Ureter (tissue), 1 donor: ENCODE data around the gene YWHAQ. TPM values are rescaled to one million over a fixed set of nuclear protein-coding genes. Genes with fewer than 3 reads are reported as not detected.
"Not testable (repeated sequence)": the region's sequence is repeated elsewhere in the genome, so short reads cannot be mapped to it uniquely, and the experiment has no call there.

Experiments used
- DNase-seq: peaks from one replicate; pipeline ENCODE4 v3.0.0-alpha.2; 2020; ENCODE audit warnings: low spot score
- total RNA-seq: library from RNA; stranded (reverse); gene quantifications from one replicate; pipeline ENCODE4 v1.2.4, GENCODE V29; 2023
- donor health status: DM: yes; HTN: yes; CAD: no.

Gene YWHAQ
- total RNA-seq, 1 donor from 2014 or later, result 225 TPM

- DNase-seq, result no peak
Measured at GRCh38 chr2:9631878-9632700, 1.3 kb upstream of the YWHAQ start.

GRCh38 chr2:9631553-9631819 lies 689 bp upstream of the YWHAQ start:
- no peak for DNase-seq

GRCh38 chr2:9630117-9630735 lies 571 bp downstream of the YWHAQ start:
- peak; percentile 70 for DNase-seq

DNA sequence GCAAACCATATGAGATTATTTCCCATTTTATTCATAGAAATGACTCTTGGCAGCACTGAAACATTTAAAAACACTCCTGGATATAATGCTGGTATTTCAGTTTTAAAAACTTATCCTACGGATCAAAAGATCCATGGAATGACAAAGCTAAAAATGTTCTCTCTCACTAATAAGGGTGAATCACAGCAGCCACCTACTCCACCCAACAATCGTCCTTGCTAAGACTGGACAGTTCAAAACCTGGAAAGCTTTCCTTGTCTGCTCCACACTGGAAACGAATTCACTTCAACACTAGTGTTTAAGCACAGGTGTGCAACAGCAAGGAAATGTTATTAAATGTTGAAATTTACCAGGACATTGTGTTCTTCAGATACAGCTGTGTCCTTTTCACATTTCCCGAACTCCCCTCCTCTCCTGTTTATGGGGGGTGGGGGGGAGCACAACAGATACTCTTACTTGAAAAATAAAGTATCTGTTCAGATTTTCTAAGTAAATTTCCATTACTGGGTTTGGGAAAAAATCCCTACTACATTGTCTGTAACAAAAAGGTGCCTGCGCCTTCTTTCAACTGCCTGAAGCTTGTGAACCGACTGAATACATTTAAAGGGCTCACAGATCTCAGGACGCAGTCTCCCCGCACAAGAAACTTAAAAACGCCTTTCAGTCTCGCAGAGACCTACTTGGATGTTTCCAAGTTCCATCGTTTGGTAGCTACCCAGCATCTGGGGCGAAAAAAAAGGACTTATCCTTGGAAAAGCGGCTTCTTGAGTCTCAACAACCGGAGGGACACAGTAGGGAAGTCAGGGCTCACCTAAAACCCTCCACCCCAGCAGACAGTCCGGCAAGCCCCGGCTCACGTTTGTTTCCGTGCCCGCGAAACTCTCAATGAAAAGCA lies 1.3 kb downstream of the YWHAQ start:
- no peak for DNase-seq

- DNase-seq, result no peak
Measured at GRCh38 chr2:9627310-9627709, 3.5 kb downstream of the YWHAQ start.

DNA sequence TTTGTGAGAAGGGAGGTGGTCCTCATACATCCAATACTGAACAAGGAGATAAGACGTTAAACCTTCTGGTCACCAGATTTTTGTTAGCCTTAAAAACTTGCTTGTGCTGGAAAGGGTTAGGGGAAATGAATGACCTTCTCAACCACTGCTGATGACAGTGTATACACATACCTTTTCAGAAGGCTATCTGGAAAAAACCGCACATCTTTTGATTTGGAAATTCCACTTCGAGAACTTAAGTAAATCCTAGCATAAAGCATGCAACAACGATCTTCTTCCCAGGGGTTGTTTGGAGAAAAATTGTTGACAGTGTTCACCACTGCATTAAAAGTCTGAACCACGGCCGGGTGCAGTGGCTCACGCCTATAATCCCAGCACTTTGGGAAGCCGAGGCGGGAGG lies 7.6 kb downstream of the YWHAQ start:
- no peak for DNase-seq

DNA sequence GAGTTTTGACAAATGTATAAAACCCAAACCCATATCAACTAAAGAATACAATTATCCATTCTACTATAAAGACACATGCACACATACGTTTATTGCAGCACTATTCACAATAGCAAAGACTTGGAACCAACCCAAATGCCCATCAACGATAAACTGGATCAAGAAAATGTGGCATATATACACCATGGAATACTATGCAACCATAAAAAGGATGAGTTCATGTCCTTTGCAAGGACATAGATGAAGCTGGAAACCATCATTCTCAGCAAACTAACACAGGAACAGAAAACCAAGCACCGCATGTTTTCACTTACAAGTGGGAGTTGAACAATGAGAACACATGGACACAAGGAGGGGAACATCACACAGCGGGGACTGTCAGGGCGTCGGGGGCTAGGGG lies 9.1 kb downstream of the YWHAQ start:
- not testable (repeated sequence) for DNase-seq

DNA sequence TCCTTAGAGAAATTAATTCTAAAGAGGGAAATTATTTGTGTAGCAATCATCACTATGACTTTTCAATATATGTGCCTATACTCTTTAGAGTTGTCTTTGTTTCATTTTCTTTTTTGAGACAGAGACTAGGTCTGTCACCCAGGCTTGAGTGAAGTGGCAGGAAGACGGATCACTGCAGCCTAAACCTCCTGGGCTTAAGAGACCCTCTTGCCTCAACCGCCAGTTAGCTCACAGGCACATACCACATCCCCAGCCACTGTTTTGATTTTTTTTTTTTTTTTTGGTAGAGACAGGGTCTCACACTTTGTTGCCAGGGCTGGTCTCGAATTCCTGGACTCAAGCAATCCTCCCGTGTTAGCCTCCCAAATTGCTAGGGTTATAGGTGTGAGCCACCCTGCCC lies 12.4 kb downstream of the YWHAQ start:
- DNase-seq, result no peak

DNA sequence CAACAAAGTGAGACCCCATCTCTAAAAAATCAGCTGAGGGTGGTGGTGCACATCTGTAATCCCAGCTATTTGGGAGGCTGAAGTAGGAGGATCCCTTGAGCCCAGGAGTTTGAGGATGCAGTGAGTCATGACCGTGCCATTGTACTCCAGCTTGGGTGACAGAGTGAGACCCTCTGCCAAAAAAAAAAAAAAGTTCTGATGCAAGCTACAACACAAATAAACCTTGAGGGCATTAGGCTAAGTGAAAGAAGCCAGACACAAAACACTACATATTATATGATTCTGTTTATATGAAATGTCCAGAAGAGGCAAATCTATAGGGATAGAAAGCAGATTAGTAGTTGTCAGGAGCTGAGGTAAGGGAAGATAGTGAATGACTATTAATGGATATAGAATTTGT lies 13.0 kb downstream of the YWHAQ start:
- DNase-seq, result no peak

GRCh38 chr2:9617296-9617695 lies 13.5 kb downstream of the YWHAQ start:
- DNase-seq, result no peak

GRCh38 chr2:9614562-9614961 lies 16.2 kb downstream of the YWHAQ start:
- DNase-seq, result no peak

- DNase-seq, result no peak
Measured at GRCh38 chr2:9613291-9613690, 17.5 kb downstream of the YWHAQ start.

- DNase-seq, result not testable (repeated sequence)
Measured at GRCh38 chr2:9611549-9611912, 19.3 kb downstream of the YWHAQ start.

DNA sequence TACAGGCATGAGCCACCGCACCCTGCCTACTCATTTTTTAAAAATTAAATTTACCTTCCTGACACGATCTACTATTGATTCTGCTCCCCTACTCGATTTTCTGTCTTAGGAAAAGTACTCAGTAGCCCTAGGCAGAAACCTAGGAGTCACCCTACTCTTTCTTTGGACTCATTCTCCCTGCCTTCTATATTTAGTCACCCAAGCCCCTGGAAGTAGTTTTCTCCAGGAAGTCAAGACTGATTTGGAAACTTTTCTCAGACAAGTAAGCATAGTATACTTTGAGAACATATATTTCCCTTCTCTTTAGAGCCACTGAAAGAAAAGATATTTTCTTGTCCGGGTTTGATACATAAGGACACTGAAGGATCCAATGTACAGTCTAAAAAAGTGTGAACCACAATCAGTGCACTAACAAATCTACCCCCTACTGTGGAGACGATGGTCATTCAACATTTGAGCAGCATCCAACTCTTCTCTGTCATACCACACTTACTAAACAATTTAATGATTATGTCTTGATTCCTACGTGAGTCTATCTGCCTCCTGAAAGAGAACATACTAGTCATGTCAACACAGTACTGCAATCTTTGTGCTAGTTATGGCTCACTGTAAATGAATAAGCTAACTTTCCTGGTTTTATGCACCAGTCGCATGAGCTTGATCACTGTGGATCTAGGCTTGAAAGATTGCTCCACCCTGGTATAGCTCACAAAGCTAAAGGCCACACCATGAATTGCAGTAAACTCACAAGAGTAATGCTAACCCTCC lies 19.8 kb downstream of the YWHAQ start:
- no peak for DNase-seq

- DNase-seq, result not testable (repeated sequence)
Measured at GRCh38 chr2:9608491-9608890, 22.3 kb downstream of the YWHAQ start.

DNA sequence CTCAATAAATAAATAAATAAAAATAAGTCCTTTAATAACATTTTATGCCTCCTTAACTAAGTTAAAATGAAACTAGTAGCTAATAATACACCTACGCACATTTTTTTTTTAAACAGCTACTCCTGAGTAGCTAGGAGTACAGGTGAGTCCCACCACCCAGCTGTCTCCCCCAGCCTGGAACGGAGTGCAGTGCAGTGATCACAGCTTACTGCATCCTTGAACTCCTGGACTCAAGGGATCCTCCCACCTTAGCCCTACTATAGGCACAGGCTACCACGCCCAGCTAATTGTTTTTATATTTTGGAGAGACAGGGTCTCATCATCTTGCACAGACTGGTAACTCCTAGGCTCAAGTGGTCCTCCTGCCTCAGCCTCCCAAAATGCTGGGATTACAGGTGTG lies 28.4 kb downstream of the YWHAQ start:
- DNase-seq, result no peak

DNA sequence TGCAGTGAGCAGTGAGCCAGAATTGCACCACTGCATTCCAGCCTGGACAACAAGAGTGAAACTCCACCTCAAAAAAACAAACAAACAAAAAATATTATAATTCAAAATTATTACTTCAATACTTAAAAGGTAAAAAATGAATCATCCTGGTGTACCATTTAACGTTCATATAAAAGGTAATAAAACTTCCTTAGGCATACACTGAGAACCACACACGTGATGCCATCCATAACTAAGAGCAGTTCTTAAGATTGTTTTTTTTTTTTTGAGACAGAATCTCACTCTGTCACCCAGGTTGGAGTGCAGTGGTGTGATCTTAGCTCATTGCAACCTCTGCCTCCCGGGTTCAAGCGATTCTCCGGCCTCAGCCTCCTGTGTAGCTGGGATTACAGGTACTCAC lies 29.4 kb downstream of the YWHAQ start:
- no peak for DNase-seq

DNA sequence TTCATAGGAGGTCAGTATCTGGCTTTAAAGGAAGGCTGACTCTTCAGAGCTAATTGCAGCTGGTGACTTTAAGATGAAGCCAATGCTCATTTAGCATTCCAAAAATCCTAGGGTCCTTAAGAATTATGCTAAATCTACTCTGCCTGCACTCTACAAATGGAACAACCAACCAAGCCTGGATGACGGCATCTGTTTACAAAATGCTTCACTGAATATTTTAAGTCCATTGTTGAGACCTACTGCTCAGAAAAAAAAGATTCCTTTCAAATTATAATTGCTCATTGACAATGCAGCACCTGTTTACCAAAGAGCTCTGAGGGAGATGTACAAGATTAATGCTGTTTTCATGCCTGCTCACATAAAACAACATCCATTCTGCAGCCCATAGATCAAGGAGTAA lies 31.4 kb downstream of the YWHAQ start:
- DNase-seq, result no peak

DNA sequence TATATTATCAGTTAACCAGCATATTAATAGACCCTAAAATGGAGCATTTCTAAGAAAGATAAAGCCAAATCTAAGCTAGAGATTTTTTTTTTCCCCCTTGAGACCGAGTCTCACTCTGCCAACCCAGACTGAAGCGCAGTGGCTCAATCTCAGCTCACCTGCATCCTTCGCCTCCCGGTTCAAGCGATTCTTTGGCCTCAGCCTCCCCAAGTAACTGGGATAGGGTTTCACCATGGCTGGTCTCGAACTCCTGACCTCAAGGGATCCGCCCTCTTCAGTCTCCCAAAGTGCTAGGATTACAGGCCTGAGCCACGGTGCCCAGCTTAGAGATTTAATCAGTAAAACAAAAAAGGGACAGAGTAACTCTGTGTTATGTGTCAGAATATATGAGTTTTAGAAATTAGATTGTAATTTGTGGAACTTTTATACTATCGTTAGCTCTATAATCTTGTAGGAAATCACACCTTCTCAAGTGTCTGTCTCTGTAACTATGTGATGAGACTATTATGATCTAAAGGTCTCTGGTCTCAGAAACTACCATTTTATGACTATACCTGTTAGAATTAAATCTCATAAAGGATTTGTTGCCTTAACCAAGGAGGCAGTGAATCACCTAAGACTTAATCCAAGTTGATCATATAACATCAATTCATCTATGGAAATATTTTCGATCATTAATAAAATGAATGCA lies 34.0 kb downstream of the YWHAQ start:
- no peak for DNase-seq

DNA sequence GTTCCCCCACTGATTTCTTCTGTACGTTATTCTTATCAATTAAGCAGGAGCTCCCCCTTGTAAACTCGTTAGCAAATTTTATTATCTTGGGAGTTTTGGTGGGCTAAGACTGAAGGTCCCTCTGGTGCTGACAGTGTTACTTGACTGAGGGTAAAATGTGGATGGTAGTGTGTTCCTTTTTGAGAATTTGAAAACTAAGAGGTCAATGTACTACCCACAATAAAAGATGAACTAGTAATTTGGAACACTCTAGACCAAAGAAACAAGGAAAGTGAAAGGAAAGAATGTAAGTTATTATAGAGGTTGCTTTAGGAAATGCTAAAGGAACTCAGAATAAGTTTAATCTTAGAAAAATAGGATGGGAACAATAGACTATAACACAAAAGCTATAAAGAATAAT lies 35.1 kb downstream of the YWHAQ start:
- DNase-seq, result no peak

DNA sequence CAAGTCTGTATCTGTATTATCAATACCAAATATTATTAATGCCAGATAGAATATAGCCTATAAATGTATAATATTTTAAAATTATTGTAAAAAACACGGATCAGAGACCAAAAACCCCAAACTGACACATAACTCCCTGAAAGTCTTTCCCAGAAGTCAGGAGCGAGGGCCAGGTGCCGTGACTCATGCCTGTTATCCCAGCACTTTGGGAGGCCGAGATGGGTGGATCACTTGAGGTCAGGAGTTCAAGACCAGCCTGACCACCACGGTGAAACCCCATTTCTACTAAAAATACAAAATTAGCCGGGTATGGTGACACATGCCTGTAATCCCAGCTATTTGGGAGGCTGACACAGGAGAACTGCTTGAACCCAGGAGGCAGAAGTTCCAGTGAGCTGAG lies 35.5 kb downstream of the YWHAQ start:
- not testable (repeated sequence) for DNase-seq
